ENCODE data around the gene CACNA1I. TPM values are rescaled to one million over a fixed set of nuclear protein-coding genes. Genes with fewer than 3 reads are reported as not detected.

CACNA1I gene
- total RNA-seq, 2 donors from 2014 or later = 0.05 to 0.09 TPM

DNA sequence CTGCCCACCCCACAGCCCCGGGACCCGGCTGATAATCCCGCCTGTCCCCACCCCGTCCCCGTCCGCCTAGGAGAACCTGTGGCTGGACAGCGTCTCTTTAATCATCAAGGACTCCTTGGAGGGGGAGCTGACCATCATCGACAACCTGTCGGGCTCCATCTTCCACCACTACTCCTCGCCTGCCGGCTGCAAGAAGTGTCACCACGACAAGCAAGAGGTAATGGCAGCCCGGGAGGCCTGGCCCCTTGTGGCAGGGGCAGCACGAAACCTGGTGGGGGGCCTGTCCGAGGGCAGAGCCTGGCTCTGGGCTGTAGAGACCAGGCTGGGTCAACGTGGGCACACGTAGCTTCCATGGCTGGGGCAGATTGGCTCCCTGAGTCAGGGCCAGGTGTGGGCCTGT is 109.1 kb downstream of the CACNA1I start:
- DNase-seq (ENCODE audit: low spot score) = no peak
- intact Hi-C loops (cut with DNase I) = no loop called here

DNA sequence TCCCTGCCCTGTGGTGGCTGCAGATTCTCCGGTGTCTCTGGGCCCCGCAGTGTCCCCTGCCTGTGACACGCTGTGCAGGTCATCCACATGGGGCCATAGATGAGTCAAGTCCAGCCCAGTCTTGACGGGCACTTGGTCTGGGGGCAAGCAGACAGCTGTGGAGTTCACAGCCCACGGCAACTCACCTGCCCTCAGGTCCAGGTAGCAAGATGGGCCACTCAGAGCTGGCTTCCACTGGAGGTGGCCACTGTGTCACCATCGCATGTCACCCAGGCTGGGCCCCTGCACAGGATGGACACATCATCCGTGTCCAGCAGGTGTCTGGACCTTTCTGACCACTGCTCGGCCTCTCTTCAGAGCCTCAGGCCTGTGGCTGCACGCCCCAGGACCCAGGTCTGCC is 109.9 kb downstream of the CACNA1I start:
- no peak for DNase-seq (ENCODE audit: low spot score)
- intact Hi-C loops (cut with DNase I) = no loop called here

DNA sequence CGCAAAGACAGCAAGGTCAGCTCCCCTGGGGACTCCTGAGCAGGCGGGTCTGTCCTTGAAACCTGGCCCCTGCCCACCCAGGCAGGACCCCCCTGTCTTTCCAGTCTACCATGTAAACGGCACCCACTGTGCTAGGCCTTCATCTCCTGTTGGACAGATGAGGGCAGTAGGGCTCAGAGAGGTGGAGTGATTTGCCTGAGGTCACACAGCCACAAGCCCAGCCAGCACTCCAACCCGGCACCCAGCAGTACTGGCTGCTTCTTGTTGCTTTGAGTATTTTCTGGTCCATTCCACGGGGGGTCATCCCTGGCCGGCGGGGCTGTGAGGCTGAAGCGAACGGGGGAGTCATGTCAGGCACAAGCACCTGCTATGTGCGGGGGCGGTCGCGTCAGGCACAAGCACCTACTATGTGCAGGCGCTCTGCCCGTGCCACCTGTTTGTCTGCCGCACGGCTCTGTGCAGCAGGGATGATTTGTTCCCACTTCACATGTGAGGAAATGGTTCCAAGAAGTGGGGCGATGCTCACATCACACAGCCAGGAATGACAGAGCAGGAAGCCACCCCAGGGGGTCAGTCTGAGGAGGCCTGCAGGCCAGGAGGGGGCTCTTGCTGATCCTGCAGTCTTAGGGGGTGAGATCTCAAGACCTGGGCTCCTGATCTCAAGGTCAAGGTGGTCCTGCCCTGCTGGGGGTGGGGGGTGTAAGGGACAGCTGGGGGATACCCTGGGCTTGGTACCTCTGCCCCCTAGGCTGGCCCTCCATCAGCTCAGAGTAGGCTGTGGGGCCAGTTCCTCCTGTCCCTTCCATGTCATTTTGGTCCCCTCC is 110.7 kb downstream of the CACNA1I start:
- intact Hi-C loops (cut with DNase I) = no loop called here
- DNase-seq (ENCODE audit: low spot score) = no peak

- intact Hi-C loops (cut with DNase I) = no loop called here
- no peak for DNase-seq (ENCODE audit: low spot score)
Measured at GRCh38 chr22:39682994-39683393, 112.4 kb downstream of the CACNA1I start.

DNA sequence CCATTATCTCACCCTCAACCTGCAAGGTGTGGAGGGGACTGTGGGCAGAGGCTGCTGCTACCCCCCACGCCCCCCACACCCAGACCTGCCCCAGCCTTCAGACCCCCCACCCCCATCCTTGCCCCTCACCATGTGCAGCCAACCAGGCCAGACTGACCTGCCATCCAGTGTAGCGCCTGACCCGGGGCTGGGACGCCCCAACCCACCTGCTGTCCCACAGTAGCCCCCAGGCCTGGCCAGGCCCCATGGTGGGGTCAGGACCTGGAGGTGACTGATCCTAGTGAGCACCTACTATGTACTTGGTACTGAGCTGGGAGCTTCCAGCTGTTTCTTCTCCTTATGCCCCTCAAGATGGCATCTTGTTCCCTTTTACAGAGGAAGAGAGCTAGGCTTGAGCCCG is 113.1 kb downstream of the CACNA1I start:
- DNase-seq (ENCODE audit: low spot score) = no peak
- intact Hi-C loops (cut with DNase I) = no loop called here

- intact Hi-C loops (cut with DNase I) = no loop called here
Measured at GRCh38 chr22:39684702-39685281, 114.2 kb downstream of the CACNA1I start.

GRCh38 chr22:39685336-39686177 is 115.0 kb downstream of the CACNA1I start:
- DNase-seq (ENCODE audit: low spot score) = no peak

More at GRCh38 chr22:39684702-39685281, 114.2 kb downstream of the CACNA1I start:
- DNase-seq (ENCODE audit: low spot score) = no peak

GRCh38 chr22:39686178-39686620 is 115.6 kb downstream of the CACNA1I start:
- intact Hi-C loops (cut with DNase I) = no loop called here
- DNase-seq (ENCODE audit: low spot score) = no peak

More at GRCh38 chr22:39685336-39686177, 115.0 kb downstream of the CACNA1I start:
- intact Hi-C loops (cut with DNase I) = no loop called here

- intact Hi-C loops (cut with DNase I) = no loop called here
Measured at GRCh38 chr22:39686776-39687525, 116.4 kb downstream of the CACNA1I start.

DNA sequence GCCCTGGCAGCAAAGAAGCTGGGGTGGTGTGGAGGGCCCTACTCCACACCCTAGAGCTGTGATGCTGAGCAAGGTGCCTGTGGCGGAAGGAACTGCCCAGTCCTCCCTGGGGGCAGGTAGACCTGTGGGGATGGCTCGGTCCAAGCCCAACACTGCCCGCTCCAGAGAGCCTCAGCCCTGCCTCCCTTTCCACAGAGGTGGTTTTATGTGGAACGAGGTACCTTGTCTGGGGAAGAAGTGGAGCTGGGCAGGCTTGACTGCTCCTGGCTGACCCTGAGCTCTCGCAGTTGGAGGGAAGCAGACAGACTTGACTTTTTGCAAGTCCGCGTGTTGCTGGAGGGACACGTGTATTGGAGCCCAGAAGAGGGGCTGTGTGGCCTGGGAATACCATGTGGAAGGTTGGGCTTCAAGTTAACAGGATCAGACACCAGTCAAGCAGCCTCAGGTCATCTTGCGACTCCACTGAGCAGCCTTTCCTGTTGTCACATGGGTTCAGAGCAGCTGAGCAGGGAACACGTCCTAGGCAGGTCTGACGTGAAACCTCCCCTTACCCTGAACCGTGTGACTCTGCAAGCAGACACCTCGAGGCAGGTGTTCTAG is 117.7 kb downstream of the CACNA1I start:
- DNase-seq (ENCODE audit: low spot score) = no peak
- intact Hi-C loops (cut with DNase I) = no loop called here

More at GRCh38 chr22:39686776-39687525, 116.4 kb downstream of the CACNA1I start:
- no peak for DNase-seq (ENCODE audit: low spot score)

- no peak for DNase-seq (ENCODE audit: low spot score)
- intact Hi-C loops (cut with DNase I) = no loop called here
Measured at GRCh38 chr22:39689421-39689820, 118.9 kb downstream of the CACNA1I start.

DNA sequence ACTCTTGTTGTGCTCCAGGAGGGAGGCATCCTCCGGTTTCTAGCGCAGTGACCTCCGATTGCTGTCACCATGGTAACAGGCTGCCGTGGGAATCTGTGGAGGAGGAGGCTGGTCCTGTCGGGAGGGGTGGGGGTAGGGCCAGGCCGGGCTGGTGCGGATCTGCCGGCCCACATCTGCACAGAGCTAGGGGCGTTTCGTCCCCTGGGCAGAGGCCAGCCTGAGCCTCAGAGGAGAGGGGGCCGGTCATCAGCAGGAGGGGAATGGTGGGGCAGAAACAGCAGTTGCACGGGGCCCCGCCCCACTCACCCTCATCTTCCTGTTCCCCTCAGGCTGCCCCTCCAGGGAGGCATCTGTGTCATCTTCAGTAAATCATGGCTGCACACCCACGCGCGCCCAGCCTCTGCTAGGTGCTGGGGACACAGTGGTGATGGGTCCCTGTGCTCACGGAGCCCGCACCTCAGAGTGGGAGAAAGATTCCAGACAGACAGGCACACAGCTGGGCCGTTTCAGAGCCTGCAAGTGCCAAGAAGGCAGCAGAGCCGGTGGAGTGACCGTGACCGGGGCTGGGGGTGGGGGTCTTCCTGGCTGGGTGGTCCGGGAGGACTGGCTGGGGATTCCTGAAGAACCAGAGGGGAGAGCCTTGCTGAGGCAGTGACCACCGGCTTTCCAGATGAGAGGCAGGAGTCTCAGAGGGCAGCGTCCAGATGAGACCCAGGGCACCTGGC is 120.5 kb downstream of the CACNA1I start:
- no peak for DNase-seq (ENCODE audit: low spot score)
- intact Hi-C loops (cut with DNase I) = no loop called here

GRCh38 chr22:39693943-39694500 is 123.5 kb downstream of the CACNA1I start:
- intact Hi-C loops (cut with DNase I) = no loop called here
- DNase-seq (ENCODE audit: low spot score) = no peak

DNA sequence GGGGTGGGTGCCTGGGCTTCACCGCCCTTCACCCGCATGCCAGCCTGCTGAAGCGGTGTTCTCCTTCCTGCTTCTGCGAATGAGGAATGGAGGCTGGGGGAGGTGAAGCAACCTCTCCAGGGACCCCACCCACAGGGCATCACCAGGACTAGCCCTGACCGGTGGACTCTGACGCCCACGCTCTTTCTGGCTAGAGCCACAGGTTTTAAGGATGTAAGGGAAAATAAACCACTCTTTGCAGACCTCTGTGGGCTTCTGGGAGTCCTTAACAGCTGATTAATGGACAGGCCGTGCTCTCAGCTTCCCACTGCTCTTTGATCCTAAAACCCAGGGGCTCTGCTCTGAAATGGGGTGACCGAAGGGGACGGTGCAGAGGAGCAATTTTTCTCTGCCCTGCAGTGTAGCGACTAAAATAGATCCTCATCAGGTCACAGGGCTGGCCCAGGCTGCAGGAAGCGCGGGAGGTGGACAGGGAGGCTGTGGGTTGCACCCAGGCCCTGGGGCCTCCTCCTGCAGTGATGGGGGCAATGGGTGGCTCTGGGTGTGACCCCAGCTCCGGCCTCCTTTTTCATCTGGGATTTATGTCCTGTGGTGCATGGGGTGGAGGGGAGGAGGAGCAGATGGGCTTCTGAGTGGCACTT is 127.4 kb downstream of the CACNA1I start:
- no peak for DNase-seq (ENCODE audit: low spot score)
- intact Hi-C loops (cut with DNase I) = no loop called here

GRCh38 chr22:39699631-39700360 is 129.2 kb downstream of the CACNA1I start:
- intact Hi-C loops (cut with DNase I) = no loop called here
- DNase-seq (ENCODE audit: low spot score) = no peak

DNA sequence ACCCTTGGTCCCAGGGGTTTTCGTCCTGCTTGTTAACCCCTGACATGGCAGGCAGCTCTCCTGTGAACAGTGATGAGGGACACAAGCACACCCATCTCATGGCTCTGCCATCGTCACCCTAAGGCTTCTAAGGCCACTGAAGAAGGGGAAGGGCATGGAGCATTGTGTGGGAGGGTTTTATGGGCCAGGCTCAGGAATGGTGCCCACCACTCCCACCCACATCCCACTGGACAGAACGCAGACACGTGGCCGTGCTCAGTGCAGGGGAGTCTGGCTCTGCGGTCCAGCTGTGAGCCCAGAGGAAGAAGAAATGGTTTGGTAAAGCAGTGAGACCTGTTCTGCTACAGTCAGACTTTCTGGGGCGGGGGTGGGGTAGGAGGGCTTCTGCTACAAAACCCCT is 130.0 kb downstream of the CACNA1I start:
- no peak for DNase-seq (ENCODE audit: low spot score)
- intact Hi-C loops (cut with DNase I) = no loop called here

- DNase-seq (ENCODE audit: low spot score) = no peak
- intact Hi-C loops (cut with DNase I) = no loop called here
Measured at GRCh38 chr22:39703091-39703490, 132.5 kb downstream of the CACNA1I start.
